AG08396 (cell line): ENCODE data around the gene BMP6.

ENCODE experiments used
- DNase-seq: peaks from one replicate; pipeline ENCODE4 v3.0.0; 2012; ENCODE audit warnings: low spot score, mixed read lengths

Gene BMP6

GRCh38 chr6:7906741-7907140 lies 180.8 kb downstream of the BMP6 start:
- DNase-seq: no peak

- no peak for DNase-seq
These were observed 181.3 kb downstream of the BMP6 start for GRCh38 chr6:7907159-7907558.

GRCh38 chr6:7909323-7910276 lies 183.7 kb downstream of the BMP6 start:
- peak; percentile 84 for DNase-seq

- DNase-seq: no peak
These were observed 184.4 kb downstream of the BMP6 start for GRCh38 chr6:7910298-7910653.

- peak; percentile 96 for DNase-seq
These were observed 184.9 kb downstream of the BMP6 start, which contains the start of gene TXNDC5 for GRCh38 chr6:7910654-7911344. Gene TXNDC5, minus strand, starts transcription at chr6:7910788. Its CDS starts 12 bp downstream, at chr6:7910776.

- DNase-seq: no peak
These were observed 185.4 kb downstream of the BMP6 start for GRCh38 chr6:7911345-7911725.

- DNase-seq: no peak
These were observed 186.1 kb downstream of the BMP6 start for GRCh38 chr6:7912024-7912423.

GRCh38 chr6:7912736-7913517 lies 187.0 kb downstream of the BMP6 start:
- DNase-seq: no peak

- no peak for DNase-seq
These were observed 188.4 kb downstream of the BMP6 start for GRCh38 chr6:7914311-7914710.

- DNase-seq: no peak
These were observed 189.3 kb downstream of the BMP6 start for GRCh38 chr6:7914991-7915789.

GRCh38 chr6:7916959-7917358 lies 191.1 kb downstream of the BMP6 start:
- DNase-seq: no peak

GRCh38 chr6:7917729-7918128 lies 191.8 kb downstream of the BMP6 start:
- DNase-seq: no peak

- DNase-seq: no peak
These were observed 192.5 kb downstream of the BMP6 start for GRCh38 chr6:7918403-7918802.

GRCh38 chr6:7919871-7920270 lies 194.0 kb downstream of the BMP6 start:
- no peak for DNase-seq

- no peak for DNase-seq
These were observed 194.5 kb downstream of the BMP6 start for GRCh38 chr6:7920425-7920824.

- DNase-seq: no peak
These were observed 195.1 kb downstream of the BMP6 start for GRCh38 chr6:7921046-7921445.

- DNase-seq: no peak
These were observed 195.8 kb downstream of the BMP6 start for GRCh38 chr6:7921632-7922092.

- DNase-seq: no peak
These were observed 196.7 kb downstream of the BMP6 start for GRCh38 chr6:7922596-7922995.

- no peak for DNase-seq
These were observed 199.0 kb downstream of the BMP6 start for GRCh38 chr6:7924867-7925266.
